ENCODE results near the gene SLC7A5.
"Not testable (repeated sequence)": the region's sequence is repeated elsewhere in the genome, so short reads cannot be mapped to it uniquely, and the experiment has no call there.

Gene SLC7A5

GRCh38 chr16:87861300-87862099 is 7.8 kb downstream of the SLC7A5 start:
- not testable (repeated sequence) for DNase-seq (ENCODE audit: low read depth)

- no peak for DNase-seq (ENCODE audit: low read depth)
These were observed 8.6 kb downstream of the SLC7A5 start for GRCh38 chr16:87860553-87861299.

GRCh38 chr16:87858151-87858993 is 10.9 kb downstream of the SLC7A5 start:
- not testable (repeated sequence) for DNase-seq (ENCODE audit: low read depth)

- no peak for DNase-seq (ENCODE audit: low read depth)
These were observed 12.5 kb downstream of the SLC7A5 start for GRCh38 chr16:87856791-87857228.

- no peak for DNase-seq (ENCODE audit: low read depth)
These were observed 13.2 kb downstream of the SLC7A5 start for GRCh38 chr16:87855852-87856715.

GRCh38 chr16:87854907-87855683 is 14.2 kb downstream of the SLC7A5 start:
- DNase-seq (ENCODE audit: low read depth), result no peak

- DNase-seq (ENCODE audit: low read depth), result no peak
These were observed 15.0 kb downstream of the SLC7A5 start for GRCh38 chr16:87854053-87854906.

- peak; percentile 77 for DNase-seq (ENCODE audit: low read depth)
These were observed 15.8 kb downstream of the SLC7A5 start for GRCh38 chr16:87853411-87854052.

- DNase-seq (ENCODE audit: low read depth), result no peak
These were observed 17.7 kb downstream of the SLC7A5 start for GRCh38 chr16:87851601-87852000.

GRCh38 chr16:87851141-87851587 is 18.1 kb downstream of the SLC7A5 start:
- no peak for DNase-seq (ENCODE audit: low read depth)

GRCh38 chr16:87850009-87851006 is 19.0 kb downstream of the SLC7A5 start:
- DNase-seq (ENCODE audit: low read depth), result peak; percentile 71

GRCh38 chr16:87849419-87850008 is 19.8 kb downstream of the SLC7A5 start:
- DNase-seq (ENCODE audit: low read depth), result no peak

- DNase-seq (ENCODE audit: low read depth), result no peak
These were observed 20.5 kb downstream of the SLC7A5 start for GRCh38 chr16:87848676-87849345.

GRCh38 chr16:87847785-87848675 is 21.3 kb downstream of the SLC7A5 start:
- DNase-seq (ENCODE audit: low read depth), result no peak

GRCh38 chr16:87847467-87847784 is 21.9 kb downstream of the SLC7A5 start:
- no peak for DNase-seq (ENCODE audit: low read depth)
